SH-SY5Y (cell line): ENCODE measurements around the gene ROBO2.

Experiments
- GATA2 ChIP-seq: IDR thresholded peaks from 2 replicates; pipeline ENCODE4 v1.6.1; 2011; ENCODE audit warnings: mild to moderate bottlenecking, low read depth, low read length
- GATA3 ChIP-seq: IDR thresholded peaks from 2 replicates; pipeline ENCODE4 v1.6.1; 2011; ENCODE audit warnings: low read depth, mild to moderate bottlenecking, low read length, moderate library complexity

GRCh38 chr3:77514766-77515165 is 474.9 kb downstream of the ROBO2 start:
- TF ChIP-seq GATA3 = no peak
- TF ChIP-seq GATA2 = no peak
